Body of pancreas (tissue), 4 donors: Measurements from ENCODE around the gene METTL14. TPM values are rescaled to one million over a fixed set of nuclear protein-coding genes. Genes with fewer than 3 reads are reported as not detected.

Source experiments
- ATAC-seq: fragments of 150-250 bp; one replicate; pipeline ENCODE4 v1.9.1; 2016
- DNase-seq, 4 donors: peaks; one replicate each; pipeline ENCODE4 v3.0.0-alpha.2; 2019
- H3K27ac ChIP-seq, 4 donors: fragments of 200-600 bp; sonication (generic); 1 replicate in 3 of 4; 2 replicates in 1 of 4; pipeline versions ENCODE4 v1.5.1 to v1.6.1; 2016 to 2019; ENCODE audit warnings: mild to moderate bottlenecking in 1 of 4, mixed read lengths in 1 of 4, moderate library complexity in 1 of 4
- H3K27me3 ChIP-seq, 2 donors: fragments of 200-600 bp; sonication (generic); one replicate each; pipeline ENCODE4 v1.6.0; 2016; ENCODE audit warnings: mild to moderate bottlenecking in 1 of 2
- H3K36me3 ChIP-seq, 2 donors: fragments of 200-600 bp; sonication (generic); replicated peaks in 1 of 2; 2 replicates each; pipeline ENCODE4 v1.5.1; 2016; ENCODE audit warnings: low read depth in 2 of 2; ENCODE audit not compliant: insufficient read depth in 1 of 2
- H3K4me1 ChIP-seq: fragments of 200-600 bp; sonication (generic); one replicate; pipeline ENCODE4 v1.6.0; 2016
- H3K4me3 ChIP-seq, 2 donors: fragments of 200-600 bp; sonication (generic); 1 replicate in 1 of 2; 2 replicates in 1 of 2; pipeline ENCODE4 v1.5.1; 2016 to 2019
- H3K9me3 ChIP-seq, 3 donors: fragments of 200-600 bp; sonication (generic); 1 replicate in 2 of 3; 2 replicates in 1 of 3; pipeline ENCODE4 v1.5.1; 2016
- POLR2A ChIP-seq, 3 donors: fragments of 450-650 bp; IDR thresholded peaks; one replicate each; pipeline ENCODE4 v1.6.1; 2016; ENCODE audit warnings: antibody characterized with exemption in 3 of 3, mild to moderate bottlenecking in 2 of 3
- WGBS, 2 donors: methylation state at CpG; one replicate each; pipeline ENCODE4 v1.1.5; 2017; 5-methylcytosine and 5-hydroxymethylcytosine counted together
- intact Hi-C: fragments of 100-400 bp; cut with DNase I; formaldehyde crosslinking; loops from one replicate; pipeline ENCODE4 v1.15.1; 2023
- small RNA-seq: library from RNA; depleted of rRNA; stranded (forward); fragments of <200 nt; gene quantifications from one replicate; pipeline ENCODE3, GENCODE V24; 2016
- total RNA-seq, 2 donors: library from RNA; depleted of rRNA; stranded (reverse); fragments of >200 nt; gene quantifications; one replicate each; pipeline ENCODE4 v1.1.0, GENCODE V29; 2016
- TF ChIP-seq, protein P1 (sequence below), 7 experiments: fragments of 450-650 bp in 4 of 7; fragments of 200-600 bp in 3 of 7; sonication (generic) in 3 of 7; IDR thresholded peaks; one replicate each; pipeline ENCODE4 v1.5.1; 2016 to 2019; ENCODE audit warnings: antibody characterized with exemption in 7 of 7

The METTL14 gene
- total RNA-seq, 2 donors from 2014 or later = 8.0 to 14.2 TPM

DNA sequence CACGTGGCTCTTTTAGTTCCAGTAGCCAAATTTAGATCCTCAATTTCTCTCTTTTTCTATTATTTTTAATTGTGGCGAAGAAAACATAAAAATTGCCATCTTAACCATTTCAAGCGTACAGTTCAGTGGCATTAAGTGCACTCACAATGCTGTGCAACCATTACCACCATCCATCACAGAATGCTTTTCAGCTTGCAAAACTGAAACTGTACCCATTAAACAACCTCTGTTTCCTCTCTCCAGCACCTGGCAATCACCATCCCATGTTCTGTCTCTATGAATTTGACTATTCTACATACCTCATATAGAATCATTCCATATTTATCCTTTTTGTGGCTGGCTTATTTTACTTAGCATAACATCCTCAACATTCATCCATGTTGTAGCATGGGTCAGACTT lies 74.9 kb downstream of the METTL14 start:
- TF ChIP-seq, protein P1, sequence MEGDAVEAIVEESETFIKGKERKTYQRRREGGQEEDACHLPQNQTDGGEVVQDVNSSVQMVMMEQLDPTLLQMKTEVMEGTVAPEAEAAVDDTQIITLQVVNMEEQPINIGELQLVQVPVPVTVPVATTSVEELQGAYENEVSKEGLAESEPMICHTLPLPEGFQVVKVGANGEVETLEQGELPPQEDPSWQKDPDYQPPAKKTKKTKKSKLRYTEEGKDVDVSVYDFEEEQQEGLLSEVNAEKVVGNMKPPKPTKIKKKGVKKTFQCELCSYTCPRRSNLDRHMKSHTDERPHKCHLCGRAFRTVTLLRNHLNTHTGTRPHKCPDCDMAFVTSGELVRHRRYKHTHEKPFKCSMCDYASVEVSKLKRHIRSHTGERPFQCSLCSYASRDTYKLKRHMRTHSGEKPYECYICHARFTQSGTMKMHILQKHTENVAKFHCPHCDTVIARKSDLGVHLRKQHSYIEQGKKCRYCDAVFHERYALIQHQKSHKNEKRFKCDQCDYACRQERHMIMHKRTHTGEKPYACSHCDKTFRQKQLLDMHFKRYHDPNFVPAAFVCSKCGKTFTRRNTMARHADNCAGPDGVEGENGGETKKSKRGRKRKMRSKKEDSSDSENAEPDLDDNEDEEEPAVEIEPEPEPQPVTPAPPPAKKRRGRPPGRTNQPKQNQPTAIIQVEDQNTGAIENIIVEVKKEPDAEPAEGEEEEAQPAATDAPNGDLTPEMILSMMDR (IDR thresholded peaks at IDR 0.05) = no peak
- no peak for TF ChIP-seq POLR2A (IDR thresholded peaks at IDR 0.05)
- Histone ChIP-seq H3K36me3 (peaks cover 0 to 13% of the 10 kb centered on the region in 2 donors), H3K4me1 (peaks cover 40% of the 10 kb centered on the region), H3K4me3 (no peak overlapping the region), H3K27ac (no peak overlapping the region), H3K9me3 (no peaks in the 10 kb centered on the region), H3K27me3 (no peaks in the 10 kb centered on the region)
- ATAC-seq (no peak), DNase-seq (no peak)
- 86 to 88% methylated on average over 3 of the region's 3 CpGs for WGBS, 2 donors
- intact Hi-C loops = no loop called here

DNA sequence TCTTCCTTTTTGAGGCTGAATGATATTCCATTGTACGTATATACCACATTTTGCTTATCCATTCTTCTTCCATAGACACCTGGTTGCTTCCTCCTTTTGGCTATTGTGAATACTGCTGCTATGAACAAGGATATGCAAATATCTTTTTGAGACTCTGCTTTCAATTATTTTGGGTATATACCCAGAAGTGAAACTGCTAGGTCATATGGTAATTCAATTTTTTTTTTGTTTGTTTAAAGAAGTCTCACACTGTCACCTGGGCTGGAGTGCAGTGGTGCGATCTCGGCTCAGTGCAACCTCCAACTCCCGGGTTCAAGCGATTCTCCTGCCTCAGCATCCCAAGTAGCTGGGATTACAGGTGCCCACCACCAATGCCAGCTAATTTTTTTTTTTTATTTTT lies 75.3 kb downstream of the METTL14 start:
- Histone ChIP-seq H3K27ac (no peak overlapping the region), H3K27me3 (no peaks in the 10 kb centered on the region), H3K36me3 (peaks cover 0 to 13% of the 10 kb centered on the region in 2 donors), H3K4me3 (no peak overlapping the region), H3K9me3 (no peaks in the 10 kb centered on the region), H3K4me1 (peaks cover 40% of the 10 kb centered on the region)
- intact Hi-C loops = no loop called here
- ATAC-seq = no peak
- no peak for DNase-seq
- 96% methylated on average over 5 of the region's 5 CpGs for WGBS, 2 donors
- no peak for TF ChIP-seq POLR2A (IDR thresholded peaks at IDR 0.05)

DNA sequence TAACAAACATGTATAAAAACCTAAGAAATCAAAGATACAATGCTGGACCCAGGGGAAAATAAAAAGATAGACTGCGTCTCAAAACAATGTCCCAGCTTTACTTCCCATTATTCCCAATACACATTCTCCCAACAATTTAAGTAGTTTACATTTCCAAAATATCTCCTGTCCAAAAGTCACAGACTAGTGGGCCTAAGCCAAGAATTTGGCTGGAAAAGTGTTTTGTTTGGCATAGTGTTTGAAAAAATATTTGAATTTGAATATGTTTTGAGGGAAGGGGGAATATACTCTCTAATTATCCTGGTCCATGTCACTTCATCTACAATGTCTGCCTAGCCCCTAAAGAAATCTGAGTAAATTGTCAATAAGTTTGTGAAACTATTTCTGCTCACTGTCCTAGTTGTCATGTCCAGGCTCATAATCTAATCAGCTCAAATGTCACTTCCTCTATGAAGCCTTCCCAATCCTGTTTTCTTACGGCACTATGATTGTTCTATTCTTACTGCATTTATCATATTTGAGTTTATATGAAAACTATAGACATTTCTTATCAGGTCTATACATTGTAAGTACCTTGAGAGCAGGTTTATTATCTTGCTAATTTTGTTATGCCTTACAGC lies 76.3 kb downstream of the METTL14 start:
- no peaks in the 10 kb centered on the region for H3K9me3 ChIP-seq
- peaks cover 40% of the 10 kb centered on the region for H3K4me1 ChIP-seq
- intact Hi-C loops = no loop called here
- H3K36me3 ChIP-seq = peaks cover 0 to 18% of the 10 kb centered on the region in 2 donors
- ATAC-seq = no peak
- H3K4me3 ChIP-seq = no peak overlapping the region
- no peak overlapping the region for H3K27ac ChIP-seq
- no peak for DNase-seq
- WGBS, 2 donors = 67 to 78% methylated on average over 2 of the region's 2 CpGs
- H3K27me3 ChIP-seq = no peaks in the 10 kb centered on the region
- no peak for TF ChIP-seq POLR2A (IDR thresholded peaks at IDR 0.05)
- TF ChIP-seq, protein P1 (IDR thresholded peaks at IDR 0.05) = no peak

DNA sequence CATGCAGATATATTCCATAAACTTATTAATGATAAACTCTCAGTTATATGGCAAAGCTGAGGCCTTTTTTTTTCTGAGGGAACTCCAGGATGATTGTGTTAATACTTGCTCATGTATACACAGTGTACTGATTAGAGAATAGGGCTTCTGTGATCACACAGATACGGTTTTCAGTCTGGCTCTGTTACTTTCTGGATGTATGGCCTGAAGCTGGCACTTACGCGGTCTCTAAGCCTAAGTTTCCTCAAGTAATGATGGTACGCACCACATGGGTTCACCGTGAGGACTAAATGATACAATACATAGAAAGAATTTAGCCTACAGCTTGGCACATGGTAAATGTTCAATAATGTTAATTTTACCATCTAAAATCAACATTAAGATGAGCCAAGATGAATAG lies 77.0 kb downstream of the METTL14 start:
- H3K4me3 ChIP-seq = no peak overlapping the region
- H3K4me1 ChIP-seq = peaks cover 37% of the 10 kb centered on the region
- 81 to 82% methylated on average over 5 of the region's 5 CpGs for WGBS, 2 donors
- DNase-seq (no peak), ATAC-seq (no peak)
- H3K9me3 ChIP-seq = no peaks in the 10 kb centered on the region
- intact Hi-C loops = no loop called here
- H3K27ac ChIP-seq = peak overlapping the region in 1 of 4 donors; percentile 3
- H3K27me3 ChIP-seq = no peaks in the 10 kb centered on the region
- TF ChIP-seq, protein P1 (IDR thresholded peaks at IDR 0.05) = no peak
- no peak for TF ChIP-seq POLR2A (IDR thresholded peaks at IDR 0.05)
- peaks cover 4 to 20% of the 10 kb centered on the region in 2 donors for H3K36me3 ChIP-seq

DNA sequence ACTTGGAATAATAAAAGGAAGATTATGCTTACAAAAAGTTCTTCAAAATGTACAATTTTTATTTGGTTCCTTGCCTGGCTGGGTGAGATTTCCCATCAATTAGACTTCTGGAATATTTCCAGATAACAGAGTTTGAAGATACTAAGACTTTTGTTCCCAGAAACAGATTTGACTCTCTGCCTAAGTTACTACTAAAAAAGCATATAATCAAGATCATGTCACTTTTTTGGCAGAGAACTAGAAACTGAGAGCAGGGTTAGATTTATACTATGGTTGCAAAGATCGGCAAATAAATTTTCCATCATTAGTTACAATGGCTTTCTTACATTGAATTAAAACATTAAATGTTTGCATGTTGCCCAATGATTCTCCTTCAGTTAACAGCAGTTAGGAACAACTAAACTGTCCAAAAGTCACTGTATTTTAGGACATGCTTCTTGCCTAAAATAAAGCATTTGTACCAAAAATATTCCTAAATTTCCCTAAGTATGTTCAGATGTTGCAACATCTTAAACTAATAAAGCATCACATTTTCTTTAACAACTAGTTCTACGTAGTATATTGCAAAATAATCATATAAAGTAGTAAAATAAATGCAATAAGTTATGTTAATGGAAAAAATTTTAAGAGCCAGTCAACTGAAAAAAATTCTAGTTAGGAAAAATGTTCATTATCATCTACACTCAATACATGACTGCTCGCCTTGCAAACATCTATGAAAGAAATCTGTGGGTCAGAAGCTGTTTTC lies 77.7 kb downstream of the METTL14 start:
- no peak for DNase-seq
- no peak for TF ChIP-seq POLR2A (IDR thresholded peaks at IDR 0.05)
- TF ChIP-seq, protein P1 (IDR thresholded peaks at IDR 0.05) = no peak
- no peaks in the 10 kb centered on the region for H3K27me3 ChIP-seq

More for the DNA sequence above, 77.7 kb downstream of the METTL14 start:
- Histone ChIP-seq H3K4me3 (no peak overlapping the region), H3K4me1 (peaks cover 30% of the 10 kb centered on the region), H3K36me3 (peaks cover 10 to 20% of the 10 kb centered on the region in 2 donors), H3K9me3 (no peaks in the 10 kb centered on the region), H3K27ac (peak overlapping the region in 1 of 4 donors; percentile 3)
- ATAC-seq = no peak
- intact Hi-C loops = no loop called here
- 50 to 60% methylated on average over 3 of the region's 3 CpGs for WGBS, 2 donors

Small RNA genes lying within 50 kb of the gene (small RNA-seq; reads per million reads assigned to genes)
- not detected for gene SEPT14P4

Other genes starting within 250 kb of the METTL14 start
- gene SEC24D, start 150.7 kb downstream of the METTL14 start, total RNA-seq = 10 to 100 TPM; 39.7 to 58.7 TPM
- gene SYNPO2, start 203.5 kb downstream of the METTL14 start, total RNA-seq = 10 to 100 TPM in 1 of 2 donors, 1 to 10 TPM in 1; 7.6 to 19.5 TPM